HCT116 (cell line): ENCODE results near the gene OCEL1. TPM values are rescaled to one million over a fixed set of nuclear protein-coding genes. Genes with fewer than 3 reads are reported as not detected.

ENCODE experiments used
- ATAC-seq: fragments of 200-7000 bp; cut with Tn5 transposase; 2 replicates; pipeline ENCODE4 v1.9.1; 2020; ENCODE audit warnings: mild to moderate bottlenecking, moderate library complexity
- BruUV-seq: library from RNA; stranded (reverse); fragments of 400-500 nt; replicated peaks from 2 replicates; lab custom pipeline; 2021; lab: Mats Ljungman, UMichigan
- CTCF ChIA-PET: fragments of 300-600 bp; sonication (Branson Sonifier 250); formaldehyde crosslinking; loops from one replicate; lab custom pipeline; 2021; ENCODE audit warnings: antibody characterized with exemption; lab: Charles Lee
- POLR2A ChIA-PET: fragments of 300-600, 350-600 bp; sonication (Branson Sonifier 250); formaldehyde crosslinking; loops from one replicate; lab custom pipeline; 2021; ENCODE audit warnings: antibody characterized with exemption; lab: Charles Lee
- RAD21 ChIA-PET, 2 experiments: fragments of 300-600 bp; sonication (Branson Sonifier 250); formaldehyde crosslinking; loops; one replicate each; lab custom pipeline; 2023; ENCODE audit warnings: low total read pairs in 2 of 2; ENCODE audit not compliant: uncharacterized antibody in 2 of 2, unreplicated experiment in 2 of 2, low non-redundant PET in 1 of 2; lab: Charles Lee
- DNase-seq: peaks from one replicate; pipeline ENCODE4 v3.0.0-alpha.2; 2010; ENCODE audit warnings: low read depth, low spot score
- H2AFZ ChIP-seq: fragments of 200-600 bp; shearing (Covaris generic), sonication (generic); 2 replicates; pipeline ENCODE4 v1.6.1; 2017; ENCODE audit warnings: low read depth, mixed run types, mixed read lengths, antibody characterized with exemption, low read length; ENCODE audit not compliant: poor library complexity, severe bottlenecking
- H3K27ac ChIP-seq: 2 replicates; pipeline ENCODE4 v1.5.1; 2012; ENCODE audit warnings: low read depth, low read length
- H3K27me3 ChIP-seq: fragments of 200-600 bp; sonication (generic); 2 replicates; pipeline ENCODE4 v1.6.1; 2016; ENCODE audit warnings: mixed run types, low read length, mixed read lengths; ENCODE audit not compliant: insufficient read depth
- H3K36me3 ChIP-seq, 2 experiments: fragments of 200-500 bp in 1 of 2; fragments of 200-600 bp in 1 of 2; sonication (Bioruptor generic) in 1 of 2; sonication (generic) in 1 of 2; 2 replicates each; pipeline versions ENCODE4 v1.5.1 to v1.6.1; 2014 to 2016; ENCODE audit warnings: low read length in 2 of 2, inconsistent platforms in 1 of 2, mixed read lengths in 1 of 2, mixed run types in 1 of 2; ENCODE audit not compliant: insufficient read depth in 2 of 2, control insufficient read depth in 1 of 2
- H3K4me1 ChIP-seq, 2 experiments: fragments of 200-600 bp in 1 of 2; sonication (generic) in 1 of 2; 2 replicates each; pipeline versions ENCODE4 v1.5.1 to v1.6.1; 2012 to 2017; ENCODE audit warnings: low read length in 2 of 2, inconsistent platforms in 1 of 2, mild to moderate bottlenecking in 1 of 2, mixed read lengths in 1 of 2, mixed run types in 1 of 2, moderate library complexity in 1 of 2; ENCODE audit not compliant: insufficient read depth in 2 of 2, control insufficient read depth in 1 of 2
- H3K4me2 ChIP-seq: fragments of 200-600 bp; sonication (generic); 2 replicates; pipeline ENCODE4 v1.6.1; 2017; ENCODE audit warnings: mixed run types, low read length, mixed read lengths
- H3K4me3 ChIP-seq, 2 experiments: fragments of 200-600 bp in 1 of 2; sonication (generic) in 1 of 2; replicated peaks in 1 of 2; 2 replicates each; pipeline ENCODE4 v1.5.1; 2011 to 2016; ENCODE audit warnings: low read length in 2 of 2, control low read depth in 1 of 2, low read depth in 1 of 2, mild to moderate bottlenecking in 1 of 2, mixed read lengths in 1 of 2, mixed run types in 1 of 2
- H3K79me2 ChIP-seq: fragments of 200-600 bp; sonication (generic); 2 replicates; pipeline ENCODE4 v1.6.1; 2017; ENCODE audit warnings: mild to moderate bottlenecking, mixed run types, low read length, moderate library complexity, mixed read lengths; ENCODE audit not compliant: insufficient read depth
- H3K9ac ChIP-seq: fragments of 200-600 bp; sonication (generic); 2 replicates; pipeline ENCODE4 v1.6.1; 2016; ENCODE audit warnings: low read length, mixed read lengths
- H3K9me2 ChIP-seq: fragments of 200-600 bp; sonication (generic), shearing (Covaris generic); 2 replicates; pipeline ENCODE4 v1.6.1; 2017; ENCODE audit warnings: mixed run types, mild to moderate bottlenecking, moderate library complexity; ENCODE audit not compliant: insufficient read depth
- H3K9me3 ChIP-seq, 2 experiments: fragments of 200-500 bp in 1 of 2; fragments of 200-600 bp in 1 of 2; sonication (Bioruptor generic) in 1 of 2; sonication (generic) in 1 of 2; 2 replicates each; pipeline ENCODE4 v1.6.1; 2014 to 2017; ENCODE audit warnings: low read length in 2 of 2, mixed read lengths in 2 of 2, inconsistent platforms in 1 of 2, low read depth in 1 of 2, mild to moderate bottlenecking in 1 of 2, mixed run types in 1 of 2, moderate library complexity in 1 of 2; ENCODE audit not compliant: control insufficient read depth in 1 of 2, insufficient read depth in 1 of 2
- H4K20me1 ChIP-seq: fragments of 200-600 bp; sonication (generic), shearing (Covaris generic); 2 replicates; pipeline ENCODE4 v1.6.1; 2017; ENCODE audit warnings: mixed run types, mild to moderate bottlenecking, moderate library complexity; ENCODE audit not compliant: insufficient read depth
- CEBPB ChIP-seq: IDR thresholded peaks from 2 replicates; pipeline ENCODE4 v1.6.1; 2012; ENCODE audit warnings: low read depth
- ELF1 ChIP-seq: IDR thresholded peaks from 2 replicates; pipeline ENCODE4 v1.6.1; 2012; ENCODE audit warnings: low read depth, borderline replicate concordance
- EZH2 ChIP-seq: fragments of 200-600 bp; sonication (generic); IDR thresholded peaks from 2 replicates; pipeline ENCODE4 v1.6.1; 2017; ENCODE audit warnings: antibody characterized with exemption, mixed run types
- EZH2phosphoT487 ChIP-seq: fragments of 200-600 bp; IDR thresholded peaks from 2 replicates; pipeline ENCODE4 v1.6.1; 2018; ENCODE audit warnings: antibody characterized with exemption, borderline replicate concordance
- FOSL1 ChIP-seq: IDR thresholded peaks from 2 replicates; pipeline ENCODE4 v1.6.1; 2012; ENCODE audit warnings: low read depth
- MAX ChIP-seq: IDR thresholded peaks from 2 replicates; pipeline ENCODE4 v1.6.1; 2012
- REST ChIP-seq: IDR thresholded peaks from 2 replicates; pipeline ENCODE4 v1.6.1; 2012; ENCODE audit warnings: low read depth
- SP1 ChIP-seq: IDR thresholded peaks from 2 replicates; pipeline ENCODE4 v1.6.1; 2012; ENCODE audit warnings: low read depth
- SRF ChIP-seq: IDR thresholded peaks from 2 replicates; pipeline ENCODE4 v1.6.1; 2012; ENCODE audit warnings: low read depth
- TCF7L2 ChIP-seq: IDR thresholded peaks from 2 replicates; pipeline ENCODE4 v1.7.0; 2011; ENCODE audit warnings: borderline replicate concordance, inconsistent platforms; ENCODE audit not compliant: insufficient read depth, insufficient read length; ENCODE audit errors: extremely low read depth
- YY1 ChIP-seq: IDR thresholded peaks from 2 replicates; pipeline ENCODE4 v1.6.1; 2011; ENCODE audit warnings: low read length, low read depth, moderate library complexity, mild to moderate bottlenecking; ENCODE audit not compliant: insufficient replicate concordance; ENCODE audit errors: extremely low read depth
- ZBTB33 ChIP-seq: IDR thresholded peaks from 2 replicates; pipeline ENCODE4 v1.6.1; 2011; ENCODE audit warnings: mild to moderate bottlenecking, low read length, moderate library complexity; ENCODE audit not compliant: insufficient replicate concordance; ENCODE audit errors: extremely low read depth
- ZNF274 ChIP-seq: fragments of 200-500 bp; sonication (Bioruptor generic); IDR thresholded peaks from 2 replicates; pipeline ENCODE4 v1.6.1; 2014; ENCODE audit warnings: mild to moderate bottlenecking, low read depth, low read length, inconsistent platforms
- intact Hi-C: fragments of 100-400 bp; cut with micrococcal nuclease; formaldehyde crosslinking; loops from 2 replicates; pipeline ENCODE4 v1.10.0; 2022
- total RNA-seq: library from RNA; stranded (reverse); gene quantifications from one replicate; pipeline ENCODE4 v1.2.1, GENCODE V29; 2021; ENCODE audit not compliant: unreplicated experiment
- TF ChIP-seq, protein P1 (sequence below): IDR thresholded peaks from 2 replicates; pipeline ENCODE4 v1.6.1; 2012
- TF ChIP-seq, protein P2 (sequence below), 3 experiments: fragments of 200-600 bp in 1 of 3; sonication (generic) in 1 of 3; IDR thresholded peaks in 2 of 3; conservative IDR thresholded peaks in 1 of 3; 2 replicates each; pipeline ENCODE4 v1.5.1; 2012 to 2017; ENCODE audit warnings: low read depth in 2 of 3, low read length in 2 of 3, antibody characterized with exemption in 1 of 3, borderline replicate concordance in 1 of 3, control low read depth in 1 of 3, mild to moderate bottlenecking in 1 of 3, mixed read lengths in 1 of 3, mixed run types in 1 of 3, moderate library complexity in 1 of 3; ENCODE audit not compliant: insufficient read depth in 1 of 3

OCEL1 gene
- total RNA-seq, 1 experiment from 2014 or later: 39.8 TPM

DNA sequence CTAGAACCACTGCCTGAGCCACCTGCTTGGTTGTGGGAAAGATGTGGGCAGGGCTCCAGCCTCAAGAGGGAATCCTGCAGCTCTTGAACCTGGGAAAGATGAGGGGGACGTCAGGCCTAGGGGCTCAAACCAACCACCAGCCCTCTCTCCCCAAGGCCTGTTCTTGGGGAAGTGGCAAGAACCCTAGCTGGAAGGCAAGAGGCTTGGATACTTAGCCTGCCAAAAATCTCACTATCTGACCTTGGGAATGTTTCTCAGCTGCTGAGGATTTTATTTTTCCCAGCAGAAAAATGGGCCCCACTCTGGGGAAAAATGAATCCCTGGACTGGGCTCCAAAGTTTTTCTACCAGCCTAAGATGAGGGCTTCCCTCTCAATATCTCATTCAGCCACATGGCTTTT, 33.9 kb downstream of the OCEL1 start:
- TF ChIP-seq TCF7L2 (no peak), EZH2 (no peak), REST (no peak), MAX (no peak), ZNF274 (no peak), SRF (no peak), EZH2phosphoT487 (no peak), SP1 (no peak), YY1 (no peak), ELF1 (no peak), CEBPB (no peak), ZBTB33 (no peak), FOSL1 (no peak)
- TF ChIP-seq, protein P1, sequence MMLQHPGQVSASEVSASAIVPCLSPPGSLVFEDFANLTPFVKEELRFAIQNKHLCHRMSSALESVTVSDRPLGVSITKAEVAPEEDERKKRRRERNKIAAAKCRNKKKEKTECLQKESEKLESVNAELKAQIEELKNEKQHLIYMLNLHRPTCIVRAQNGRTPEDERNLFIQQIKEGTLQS: no peak
- TF ChIP-seq, protein P2, sequence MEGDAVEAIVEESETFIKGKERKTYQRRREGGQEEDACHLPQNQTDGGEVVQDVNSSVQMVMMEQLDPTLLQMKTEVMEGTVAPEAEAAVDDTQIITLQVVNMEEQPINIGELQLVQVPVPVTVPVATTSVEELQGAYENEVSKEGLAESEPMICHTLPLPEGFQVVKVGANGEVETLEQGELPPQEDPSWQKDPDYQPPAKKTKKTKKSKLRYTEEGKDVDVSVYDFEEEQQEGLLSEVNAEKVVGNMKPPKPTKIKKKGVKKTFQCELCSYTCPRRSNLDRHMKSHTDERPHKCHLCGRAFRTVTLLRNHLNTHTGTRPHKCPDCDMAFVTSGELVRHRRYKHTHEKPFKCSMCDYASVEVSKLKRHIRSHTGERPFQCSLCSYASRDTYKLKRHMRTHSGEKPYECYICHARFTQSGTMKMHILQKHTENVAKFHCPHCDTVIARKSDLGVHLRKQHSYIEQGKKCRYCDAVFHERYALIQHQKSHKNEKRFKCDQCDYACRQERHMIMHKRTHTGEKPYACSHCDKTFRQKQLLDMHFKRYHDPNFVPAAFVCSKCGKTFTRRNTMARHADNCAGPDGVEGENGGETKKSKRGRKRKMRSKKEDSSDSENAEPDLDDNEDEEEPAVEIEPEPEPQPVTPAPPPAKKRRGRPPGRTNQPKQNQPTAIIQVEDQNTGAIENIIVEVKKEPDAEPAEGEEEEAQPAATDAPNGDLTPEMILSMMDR (IDR thresholded peaks at IDR 0.05 in 2 of 3, conservative IDR thresholded peaks at IDR 0.05 in 1 of 3; ENCODE audit: borderline replicate concordance in 1 of 3, insufficient read depth in 1 of 3, low read depth in 2 of 3, low read length in 2 of 3): no peak
- RAD21 ChIA-PET: no interaction called here
- no peaks in the 10 kb centered on the region for H3K9me2 ChIP-seq
- H3K9ac ChIP-seq: no peak overlapping the region
- H3K4me1 ChIP-seq: peaks cover 0 to 9% of the 10 kb centered on the region in 2 experiments; a peak in 3 of 4 replicates
- H3K4me3 ChIP-seq: no peak overlapping the region
- POLR2A ChIA-PET: interaction anchor here (1.1 to 1.3 kb wide), 2 partner anchors 24 to 49 kb away, joined by 3 to 4 read pairs; partner anchors contain the start of gene DDA1
- no peaks in the 10 kb centered on the region for H3K9me3 ChIP-seq
- H3K27ac ChIP-seq: no peak overlapping the region
- H3K4me2 ChIP-seq: no peak overlapping the region
- no TSS peak for BruUV-seq
- DNase-seq (no peak), ATAC-seq (no peak)
- H4K20me1 ChIP-seq: no peaks in the 10 kb centered on the region
- no peaks in the 10 kb centered on the region for H3K79me2 ChIP-seq
- H2AFZ ChIP-seq: no peak overlapping the region
- no peaks in the 10 kb centered on the region for H3K36me3 ChIP-seq
- H3K27me3 ChIP-seq: no peaks in the 10 kb centered on the region
- intact Hi-C loops: no loop called here
- CTCF ChIA-PET: interaction anchor here (0.8 to 1.9 kb wide), 4 partner anchors 10 to 49 kb away, joined by 3 to 8 read pairs (median 6); partner anchors contain the start of genes DDA1 and MRPL34
